CD4-positive, alpha-beta T cell treated with Interleukin-2 at 100 ng/mL for 4 hours (primary cell): ENCODE data around the gene MDGA2.
"Not testable (repeated sequence)": the region's sequence is repeated elsewhere in the genome, so short reads cannot be mapped to it uniquely, and the experiment has no call there.

Source experiments
- DNase-seq: peaks from one replicate; pipeline ENCODE4 v3.0.0-alpha.2; 2020; ENCODE audit warnings: low spot score

Gene MDGA2

DNA sequence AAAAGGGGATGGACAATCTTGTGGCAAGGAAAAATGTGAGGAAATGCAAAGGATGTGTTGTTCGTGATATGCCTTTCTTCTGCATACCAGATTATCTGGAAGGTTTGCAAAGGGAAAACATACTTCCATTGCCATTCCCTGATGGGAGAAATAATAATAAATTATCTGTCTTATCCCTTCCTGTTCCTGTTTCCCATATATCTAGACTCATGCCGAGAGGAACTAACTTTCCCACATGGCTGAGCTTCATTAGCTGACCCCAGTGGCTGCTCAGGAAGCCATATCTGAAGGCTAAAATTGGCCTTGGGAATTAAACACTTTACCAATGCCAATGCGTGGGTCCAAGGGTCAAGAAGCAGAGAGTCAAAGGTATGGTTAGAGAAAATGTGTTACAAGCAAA, 439.8 kb downstream of the MDGA2 start:
- DNase-seq: no peak

DNA sequence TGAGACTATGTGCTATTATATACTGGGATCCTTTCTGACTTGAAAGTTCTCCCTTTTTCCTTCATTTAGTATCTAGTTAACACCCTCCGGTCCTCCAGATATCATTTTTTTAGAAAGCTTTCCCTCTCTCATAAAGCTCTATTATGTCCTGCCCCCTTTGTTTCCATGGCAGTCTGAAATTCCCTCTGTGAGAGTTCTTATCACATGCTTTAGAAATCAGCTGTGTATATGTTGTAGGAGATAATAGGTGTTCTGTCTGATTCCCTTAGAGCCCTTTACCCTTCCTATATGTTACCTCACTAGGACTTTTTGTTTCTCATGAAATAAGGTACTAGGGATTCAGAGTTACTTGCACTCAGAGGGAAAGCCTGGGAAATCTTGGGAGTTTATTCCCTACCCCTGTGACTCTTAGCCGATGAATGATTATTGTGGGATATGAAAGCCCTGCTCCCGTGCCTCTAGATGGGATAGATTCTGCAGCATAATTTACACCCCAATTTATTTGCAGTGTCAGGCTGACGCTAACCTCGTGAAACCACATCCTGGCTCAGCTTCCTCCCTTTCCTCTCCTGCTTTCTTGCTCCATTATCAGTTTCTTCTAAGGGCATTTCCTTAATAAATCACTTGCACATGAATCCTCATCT, 448.4 kb downstream of the MDGA2 start:
- DNase-seq: no peak

DNA sequence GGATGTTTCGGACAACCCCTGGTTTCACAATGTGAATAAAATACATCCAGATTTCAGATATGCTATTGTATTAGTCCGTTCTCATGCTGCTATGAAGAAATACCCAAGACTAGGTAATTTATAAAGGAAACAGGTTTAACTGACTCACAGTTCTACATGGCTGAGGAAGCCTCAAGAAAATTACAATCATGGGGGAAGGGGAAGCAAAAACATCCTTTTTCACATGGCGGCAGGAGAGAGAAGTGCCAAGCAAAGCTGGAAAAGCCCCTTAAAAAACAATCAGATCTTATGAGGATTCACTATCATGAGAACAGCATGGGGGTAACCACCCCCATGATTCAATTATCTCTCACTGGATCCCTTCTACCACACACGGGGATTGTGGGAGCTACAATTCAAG, 451.7 kb downstream of the MDGA2 start:
- DNase-seq: no peak

DNA sequence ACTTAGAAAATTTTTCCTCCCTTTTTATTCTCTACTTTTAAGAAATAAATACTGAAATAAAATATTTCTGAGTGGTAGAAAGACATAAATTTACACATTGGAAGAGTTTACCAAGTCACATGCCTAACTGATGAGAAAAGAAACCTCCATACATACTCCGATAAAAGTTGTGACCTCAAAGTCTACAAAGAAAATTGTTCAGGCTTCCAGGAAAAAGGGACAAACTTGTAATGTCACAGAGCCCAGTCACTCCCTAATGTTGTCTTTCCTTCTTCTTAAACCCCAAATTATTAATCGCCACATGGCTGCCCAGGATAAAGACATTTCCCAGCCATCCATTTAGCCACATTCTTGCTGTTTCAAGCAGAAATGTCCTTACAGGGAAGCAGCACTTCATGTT, 455.3 kb downstream of the MDGA2 start:
- DNase-seq: no peak

DNA sequence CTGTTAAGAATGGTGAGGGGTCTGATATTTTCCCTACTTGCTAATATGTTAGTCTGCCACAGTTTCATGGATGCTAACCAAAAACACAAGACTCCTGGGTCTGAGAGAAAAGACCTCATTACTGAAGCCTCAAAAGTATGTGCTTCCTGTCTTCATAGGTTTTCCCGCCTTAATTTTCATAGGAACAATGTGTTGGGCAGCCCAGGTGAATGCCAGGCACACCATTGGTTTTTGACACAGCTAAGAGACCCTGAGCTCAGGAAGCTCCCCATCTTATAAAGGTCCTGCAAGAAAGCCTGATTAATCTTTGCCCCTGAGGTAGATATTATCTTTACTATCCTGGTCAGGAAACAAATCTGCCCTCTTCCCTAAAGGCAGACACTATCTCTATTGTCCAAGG, 464.1 kb downstream of the MDGA2 start:
- no peak for DNase-seq

DNA sequence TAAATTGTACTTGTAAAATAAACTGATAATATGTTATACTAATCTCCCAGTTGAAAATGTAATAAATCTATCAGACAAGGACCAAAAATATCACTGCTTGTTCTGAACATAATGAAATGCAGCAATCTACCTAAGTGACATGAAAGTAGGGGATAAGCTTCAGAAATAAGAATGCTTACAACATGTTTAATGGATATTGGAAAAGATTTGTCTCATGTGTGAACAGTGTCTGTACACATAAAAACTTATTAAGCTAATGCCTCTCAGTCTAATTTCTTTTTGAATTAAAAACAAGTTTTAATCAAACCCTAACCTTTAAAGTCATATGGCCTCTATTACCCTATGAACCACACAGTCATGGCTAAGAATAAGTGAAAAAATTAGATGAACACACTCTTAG, 465.3 kb downstream of the MDGA2 start:
- DNase-seq: no peak

DNA sequence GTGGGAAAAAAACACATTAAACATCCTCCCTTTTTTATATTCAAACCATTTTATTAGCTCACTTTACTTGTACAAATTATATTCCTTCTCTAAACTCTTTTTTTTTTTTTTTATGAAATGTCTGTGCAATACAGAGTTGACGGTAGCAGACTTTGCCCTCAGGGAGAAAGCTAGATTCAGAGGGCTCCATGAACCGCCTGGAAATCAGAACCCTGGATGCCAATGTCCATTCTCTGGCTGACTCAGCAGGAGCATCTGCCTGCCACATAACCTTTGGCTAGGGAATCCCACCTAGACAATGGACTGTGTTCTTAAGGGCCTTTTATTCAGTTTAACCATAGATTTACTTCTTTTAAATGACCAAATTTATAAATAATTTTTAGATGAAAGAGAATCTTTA, 467.0 kb downstream of the MDGA2 start:
- DNase-seq: no peak

DNA sequence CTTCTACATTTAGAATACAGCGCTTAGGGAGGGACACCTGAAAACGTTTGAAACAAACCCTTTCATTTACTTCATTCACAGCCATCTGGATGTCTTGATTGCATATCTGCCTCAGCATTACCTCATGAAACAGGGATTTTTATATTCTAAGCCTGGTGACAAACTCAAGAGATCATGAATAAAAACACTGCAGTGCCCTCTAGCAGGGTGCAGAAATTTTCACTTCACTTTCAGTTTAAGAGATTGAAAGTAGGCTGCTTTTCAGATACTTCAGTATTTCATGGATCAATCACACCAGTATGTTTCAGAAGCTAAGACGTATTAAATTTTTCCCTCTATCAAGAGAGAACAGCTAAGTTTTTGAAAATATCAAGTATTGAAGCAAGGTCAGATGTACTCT, 467.8 kb downstream of the MDGA2 start:
- no peak for DNase-seq

DNA sequence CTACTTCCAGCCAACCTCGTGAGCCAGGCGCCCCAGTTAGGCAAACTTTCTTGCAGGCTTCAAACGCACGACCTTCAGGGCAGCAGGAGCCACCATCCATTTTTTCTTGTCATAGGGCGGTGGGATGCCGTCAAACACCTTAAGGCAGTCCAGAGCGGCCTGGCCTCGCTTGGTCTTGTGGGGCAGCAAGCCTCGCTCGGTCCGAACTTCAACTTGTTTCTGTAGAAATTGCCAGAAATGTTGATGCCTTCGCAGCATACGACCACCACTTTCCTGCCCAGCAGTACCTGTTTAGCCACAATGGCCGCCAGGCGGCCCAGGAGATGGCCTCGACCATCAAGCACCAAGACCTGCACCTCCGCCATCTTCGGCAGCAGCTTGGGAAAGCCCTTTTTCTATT, 474.7 kb downstream of the MDGA2 start:
- DNase-seq: no peak

DNA sequence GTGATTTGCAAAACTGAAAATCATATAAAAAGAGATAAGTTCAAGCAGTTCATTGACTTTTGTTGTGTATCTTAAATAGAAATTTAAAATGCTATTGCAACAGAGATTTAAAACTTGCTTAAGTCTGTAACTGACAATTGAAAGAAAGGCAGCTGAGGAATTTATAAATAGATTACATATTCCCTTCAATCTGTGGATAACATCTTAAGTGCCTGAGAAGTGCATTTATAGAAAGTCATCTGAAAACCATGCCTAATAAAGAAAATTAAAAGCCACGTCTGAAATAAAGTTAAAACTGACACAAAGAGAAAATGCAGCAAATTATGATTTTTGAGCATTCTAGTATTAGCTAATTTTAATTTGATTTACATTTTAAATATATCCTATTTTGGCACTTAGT, 479.8 kb downstream of the MDGA2 start:
- DNase-seq: no peak

DNA sequence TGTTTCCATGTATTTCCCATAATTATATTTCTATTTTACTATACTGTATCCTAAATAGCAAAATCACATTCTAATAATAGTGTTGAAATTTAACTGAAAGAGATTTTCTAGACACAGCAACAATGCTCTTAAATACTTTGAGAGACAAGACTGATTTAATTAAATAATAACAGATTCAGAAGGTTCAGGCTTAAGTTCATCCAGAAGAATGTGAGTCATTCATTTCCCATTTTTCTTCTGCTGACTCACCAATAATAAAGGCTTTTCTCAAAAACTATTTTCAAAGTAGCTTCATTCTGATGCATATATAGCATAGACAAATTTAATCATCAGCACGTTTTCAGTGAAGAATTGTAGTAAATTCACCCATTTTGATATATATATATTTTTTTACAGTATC, 481.4 kb downstream of the MDGA2 start:
- no peak for DNase-seq

DNA sequence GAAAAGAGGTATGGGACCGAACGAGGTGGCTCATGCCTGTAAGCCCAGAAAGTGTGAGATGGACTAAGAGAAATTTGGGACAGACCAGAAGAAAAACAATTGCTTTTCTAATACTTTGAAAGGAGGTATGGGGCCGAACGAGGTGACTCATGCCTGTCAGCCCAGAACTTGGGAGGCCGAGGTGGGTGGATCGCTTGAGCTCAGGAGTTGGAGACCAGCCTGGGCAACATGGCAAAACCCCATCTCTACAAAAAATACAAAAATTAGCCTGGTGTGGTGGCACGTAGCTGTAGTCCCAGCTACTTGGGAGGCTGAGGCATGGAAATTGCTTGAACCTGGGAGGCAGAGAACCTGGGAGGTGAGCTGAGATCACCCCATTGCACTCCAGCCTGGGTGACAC, 483.2 kb downstream of the MDGA2 start:
- DNase-seq: not testable (repeated sequence)

DNA sequence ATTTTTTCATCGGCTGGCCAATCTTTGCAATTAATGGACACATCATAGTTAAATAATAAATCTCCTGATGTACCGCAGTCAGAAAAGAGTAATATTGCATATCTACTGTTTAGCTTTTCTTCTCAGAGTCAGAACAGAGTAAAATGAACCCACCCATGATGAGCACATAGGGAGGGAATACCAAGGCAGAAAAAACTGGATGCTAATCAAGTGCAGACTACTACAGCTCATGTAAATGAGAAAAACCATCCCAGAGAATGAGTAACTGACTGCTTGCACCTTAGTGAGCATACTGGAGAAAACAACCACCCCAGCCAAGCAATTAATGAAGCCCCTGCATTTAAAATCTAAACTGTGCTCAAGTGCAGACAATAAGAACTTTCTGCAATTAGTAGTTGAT, 483.7 kb downstream of the MDGA2 start:
- no peak for DNase-seq

DNA sequence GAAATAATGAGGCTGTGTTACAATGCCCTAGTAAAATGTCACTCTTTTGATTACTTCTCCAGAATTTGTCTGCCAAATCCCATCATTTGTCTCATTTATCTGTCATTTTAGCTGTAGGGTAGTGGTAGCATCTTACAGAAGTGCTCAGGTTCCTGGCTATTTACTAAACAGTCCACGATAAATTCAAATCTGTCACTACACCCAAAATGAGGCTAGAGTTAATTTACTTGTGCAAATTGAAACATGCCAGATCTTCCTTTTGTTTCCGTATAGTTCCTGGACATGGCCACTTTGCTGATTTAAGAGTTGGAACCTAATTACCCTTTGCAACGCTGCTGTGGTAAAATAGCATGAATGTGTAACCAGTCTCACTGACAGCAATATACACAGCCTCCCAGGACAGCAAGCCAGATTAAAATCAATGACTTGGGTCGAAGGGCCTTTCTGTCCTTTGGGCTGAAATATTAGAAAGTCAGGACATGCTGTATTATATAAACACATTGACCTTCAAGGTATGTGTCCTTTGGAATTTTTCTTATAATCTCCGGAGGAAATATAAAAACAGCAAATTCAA, 485.4 kb downstream of the MDGA2 start:
- no peak for DNase-seq

DNA sequence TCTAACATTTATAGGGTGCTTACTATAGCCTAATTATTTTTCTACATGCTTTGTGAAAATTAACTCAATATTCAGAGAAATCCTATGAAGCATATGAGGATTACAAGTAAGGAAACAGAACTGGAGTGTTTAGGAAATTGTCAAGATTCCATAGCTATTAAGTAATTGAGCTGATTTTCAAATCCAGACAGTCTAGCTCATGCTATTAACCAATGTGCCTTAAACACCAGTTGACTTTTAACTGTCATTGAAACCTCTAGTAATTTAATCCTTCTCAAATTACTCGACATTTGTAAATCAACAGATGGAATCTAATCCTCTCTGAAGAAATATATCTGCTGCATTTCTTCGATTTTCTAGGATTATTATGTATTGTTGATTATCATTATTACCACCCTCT, 488.9 kb downstream of the MDGA2 start:
- DNase-seq: no peak

DNA sequence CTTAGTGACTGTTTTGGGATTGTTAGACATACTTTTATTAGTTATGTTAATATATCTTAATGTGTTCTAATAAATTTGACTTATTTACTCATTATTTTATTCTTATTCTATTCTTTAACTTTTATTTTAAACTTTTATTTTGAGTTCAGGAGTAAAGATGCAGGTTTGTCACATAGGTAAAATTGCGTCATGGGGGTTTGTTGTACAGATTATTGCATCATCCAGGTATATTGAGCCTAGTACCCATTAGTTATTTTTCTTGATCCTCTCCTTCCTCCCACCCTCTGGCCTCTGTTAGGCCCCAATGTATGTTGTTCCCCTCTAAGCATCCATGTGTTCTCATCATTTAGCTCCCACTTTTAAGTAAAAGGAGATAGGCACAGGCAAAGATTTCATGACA, 495.5 kb downstream of the MDGA2 start:
- no peak for DNase-seq

DNA sequence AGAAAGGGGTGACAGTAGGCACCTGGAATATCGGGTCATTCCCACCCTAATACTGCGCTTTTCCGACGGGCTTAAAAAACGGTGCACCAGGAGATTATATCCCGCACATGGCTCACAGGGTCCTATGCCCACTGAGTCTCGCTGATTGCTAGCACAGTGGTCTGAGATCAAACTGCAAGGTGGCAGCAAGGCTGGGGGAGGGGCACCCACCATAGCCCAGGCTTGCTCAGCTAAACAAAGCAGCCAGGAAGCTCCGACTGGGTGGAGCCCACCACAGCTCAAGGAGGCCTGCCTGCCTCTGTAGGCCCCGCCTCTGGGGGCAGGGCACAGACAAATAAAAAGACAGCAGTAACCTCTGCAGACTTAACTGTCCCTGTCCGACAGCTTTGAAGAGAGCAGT, 503.5 kb downstream of the MDGA2 start:
- not testable (repeated sequence) for DNase-seq

DNA sequence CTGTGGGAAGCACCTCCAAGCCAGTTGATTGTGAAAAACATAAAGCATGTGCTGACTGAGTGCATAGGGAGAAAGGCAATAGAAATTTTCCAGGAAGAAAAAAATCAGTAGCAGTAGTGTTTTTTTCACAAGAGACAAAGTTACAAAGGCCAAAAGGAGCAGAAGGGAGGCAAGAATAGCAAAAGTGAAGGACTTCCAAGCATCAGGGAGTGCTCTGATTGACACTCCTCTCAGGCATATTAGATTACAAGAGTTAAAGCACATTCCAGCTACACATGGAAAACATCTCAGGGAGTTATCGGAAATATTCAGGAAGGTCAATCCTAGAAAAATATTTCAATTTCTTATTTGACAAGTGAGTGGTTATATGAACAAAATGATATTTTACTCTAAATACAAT, 508.0 kb downstream of the MDGA2 start:
- DNase-seq: no peak

DNA sequence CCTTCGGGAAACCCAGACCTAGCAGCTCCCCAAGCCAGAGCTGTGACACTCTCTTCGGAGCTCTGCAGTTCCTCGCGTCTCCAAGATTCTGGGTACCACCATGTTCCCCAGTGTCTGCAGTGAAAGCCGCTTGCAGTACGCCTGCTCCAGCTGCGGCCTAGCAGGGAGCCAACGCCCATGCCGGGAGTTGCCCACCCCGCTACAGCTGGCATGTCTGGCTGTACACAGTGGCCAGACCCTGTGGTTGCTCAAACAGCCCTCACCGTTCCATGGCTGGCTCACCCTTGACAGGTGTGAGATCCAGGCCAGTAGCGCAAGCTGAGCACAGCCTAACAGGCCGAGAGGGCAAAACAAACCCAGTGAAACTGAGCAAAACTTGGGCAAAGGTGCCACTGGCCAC, 520.0 kb downstream of the MDGA2 start:
- no peak for DNase-seq

DNA sequence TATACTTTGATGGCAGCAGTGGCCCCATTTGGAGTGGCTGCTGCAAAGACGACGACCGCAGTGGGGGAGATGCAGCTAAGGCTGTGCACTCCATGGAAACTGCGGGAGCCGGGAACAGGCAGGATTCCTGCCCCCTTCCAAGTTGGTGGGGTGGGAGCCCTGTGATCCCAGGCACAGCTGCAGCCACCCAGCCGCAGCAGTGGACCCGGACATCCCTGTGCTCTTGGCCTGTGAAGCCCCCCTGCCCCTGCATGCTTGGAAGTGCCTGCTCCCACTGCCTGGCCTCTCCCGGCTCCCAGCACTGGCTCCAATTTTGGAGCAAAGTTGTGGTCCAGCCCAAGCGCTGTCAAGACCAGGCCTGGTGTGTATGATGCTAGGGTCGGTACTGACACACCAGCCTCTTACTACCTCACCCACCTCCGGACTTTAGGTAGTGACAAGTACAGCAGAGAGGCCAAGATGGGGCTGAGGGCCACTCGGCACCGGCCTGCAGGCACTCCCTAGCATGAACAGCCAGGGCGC, 521.1 kb downstream of the MDGA2 start:
- no peak for DNase-seq

DNA sequence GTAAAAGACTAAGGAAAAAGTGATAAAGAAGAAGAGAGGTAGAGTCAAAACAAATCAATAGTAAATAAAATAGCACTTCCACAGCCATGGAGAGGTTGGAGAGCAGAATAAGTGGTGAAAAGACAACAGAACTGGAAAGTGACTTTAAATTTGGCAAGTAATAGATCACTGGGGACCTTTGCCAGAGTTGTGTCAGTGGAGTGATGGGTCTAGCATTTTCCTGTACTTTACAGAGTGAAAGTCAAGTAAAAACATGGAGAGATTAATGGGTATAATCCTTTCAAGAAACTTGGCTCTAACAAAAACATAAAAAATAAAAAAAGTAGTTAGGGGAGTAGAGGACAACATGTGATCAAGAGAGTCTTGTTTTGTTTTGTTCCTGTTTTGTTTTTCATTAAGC, 521.7 kb downstream of the MDGA2 start:
- no peak for DNase-seq

DNA sequence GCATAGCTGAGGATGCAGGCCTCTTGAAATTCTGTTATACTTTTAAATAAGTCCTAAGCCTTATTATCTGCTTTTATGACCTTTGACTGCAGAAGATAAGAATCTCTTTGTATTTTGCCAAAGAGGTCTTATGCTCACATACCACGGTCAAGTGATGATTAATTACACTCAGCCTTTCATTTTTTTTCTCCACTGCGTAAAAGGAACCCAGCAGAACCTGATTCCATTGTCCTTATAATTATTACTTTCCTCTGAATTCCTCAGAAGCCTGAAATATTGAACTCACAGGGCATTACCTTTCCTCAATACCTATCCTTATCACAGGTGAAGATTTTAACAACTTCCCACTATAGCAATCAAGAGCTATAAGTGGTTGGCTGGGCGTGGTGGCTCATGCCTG, 525.1 kb downstream of the MDGA2 start:
- no peak for DNase-seq

DNA sequence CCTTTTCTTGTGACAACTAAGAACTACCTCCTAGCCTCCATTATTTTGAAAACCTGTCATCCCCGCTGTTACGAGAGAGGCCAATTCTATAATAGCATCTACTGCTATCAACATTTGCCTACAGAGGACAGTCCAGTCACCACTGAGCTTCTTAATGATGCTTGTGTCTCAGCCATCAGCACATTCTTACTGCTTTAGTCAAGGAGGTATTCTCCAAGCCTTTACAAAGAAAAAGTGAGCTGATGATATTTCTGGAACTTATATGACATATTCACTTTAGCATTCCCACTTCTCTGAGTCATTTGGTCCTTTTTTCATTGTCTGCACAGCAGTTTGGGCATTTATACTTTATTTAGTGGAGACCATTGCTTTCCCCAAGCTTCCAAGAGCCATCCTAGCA, 526.1 kb downstream of the MDGA2 start:
- DNase-seq: no peak

DNA sequence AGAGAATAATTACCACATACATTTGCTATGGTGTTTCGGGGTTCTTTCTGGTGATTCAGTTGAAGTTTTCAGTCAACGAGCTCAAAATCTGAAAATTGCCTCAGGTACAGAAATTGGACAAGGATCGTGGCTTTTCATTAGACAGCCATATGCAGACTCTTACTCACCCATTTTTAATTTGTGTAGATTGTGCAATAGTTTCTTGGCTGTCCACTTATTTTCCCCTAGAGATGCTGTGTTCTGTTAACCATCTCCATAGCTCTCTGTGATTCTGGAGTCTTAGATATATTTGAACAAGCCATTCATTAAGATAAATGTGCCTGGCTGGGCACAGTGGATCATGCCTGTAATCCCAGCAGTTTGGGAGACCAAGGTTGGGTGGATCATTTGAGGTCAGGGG, 526.7 kb downstream of the MDGA2 start:
- DNase-seq: no peak
